Spleen (tissue), 11 donors: ENCODE results near the gene PTBP1. TPM values are rescaled to one million over a fixed set of nuclear protein-coding genes. Genes with fewer than 3 reads are reported as not detected.
A peak's percentile ranks its signal among the peaks of the same experiment; 100 is the strongest.

Experiments
- DNase-seq: peaks from one replicate; pipeline ENCODE4 v3.0.0-alpha.2; 2020
- H3K27ac ChIP-seq, 8 donors: fragments of 200-600 bp; sonication (generic) in 7 of 8; 1 replicate in 4 of 8; 2 replicates in 4 of 8; pipeline versions ENCODE4 v1.5.0 to v1.8.0; 2016 to 2021; ENCODE audit warnings: inconsistent platforms in 4 of 8, mild to moderate bottlenecking in 4 of 8, moderate library complexity in 1 of 8
- H3K27me3 ChIP-seq, 7 donors: fragments of 200-600 bp; sonication (generic) in 6 of 7; replicated peaks in 1 of 7; 1 replicate in 4 of 7; 2 replicates in 3 of 7; pipeline versions ENCODE4 v1.5.0 to v1.8.0; 2016 to 2021; ENCODE audit warnings: inconsistent platforms in 3 of 7, mild to moderate bottlenecking in 1 of 7
- H3K36me3 ChIP-seq, 6 donors: fragments of 200-600 bp; sonication (generic) in 5 of 6; 1 replicate in 4 of 6; 2 replicates in 2 of 6; pipeline versions ENCODE4 v1.5.0 to v1.8.0; 2016 to 2021; ENCODE audit warnings: inconsistent platforms in 2 of 6
- H3K4me1 ChIP-seq, 6 donors: fragments of 200-600 bp; sonication (generic) in 5 of 6; 1 replicate in 3 of 6; 2 replicates in 3 of 6; pipeline versions ENCODE4 v1.5.0 to v1.8.0; 2016 to 2021; ENCODE audit warnings: inconsistent platforms in 3 of 6
- H3K4me3 ChIP-seq, 8 donors: fragments of 200-600 bp; sonication (generic) in 7 of 8; 1 replicate in 4 of 8; 2 replicates in 4 of 8; pipeline versions ENCODE4 v1.5.0 to v1.8.0; 2016 to 2021; ENCODE audit warnings: inconsistent platforms in 4 of 8, mild to moderate bottlenecking in 4 of 8, moderate library complexity in 2 of 8
- H3K9me3 ChIP-seq, 8 donors: fragments of 200-600 bp; sonication (generic) in 7 of 8; 1 replicate in 4 of 8; 2 replicates in 4 of 8; pipeline versions ENCODE4 v1.5.0 to v1.8.0; 2016 to 2021; ENCODE audit warnings: inconsistent platforms in 4 of 8
- POLR2A ChIP-seq, 3 donors: fragments of 450-650 bp; IDR thresholded peaks; one replicate each; pipeline ENCODE4 v1.5.1; 2017; ENCODE audit warnings: antibody characterized with exemption in 3 of 3, mild to moderate bottlenecking in 1 of 3
- POLR2AphosphoS5 ChIP-seq, 3 donors: sonication (generic); formaldehyde crosslinking; IDR thresholded peaks; one replicate each; pipeline ENCODE4 v1.5.1; 2017; ENCODE audit warnings: antibody characterized with exemption in 3 of 3
- WGBS, 5 donors: extraction: QIAGEN DNeasy Blood & Tissue Kit in 3 of 5; methylation state at CpG; one replicate each; pipeline versions ENCODE4 v1.1.5 to v1.1.7; 2013 to 2018; 5-methylcytosine and 5-hydroxymethylcytosine counted together
- intact Hi-C: fragments of 100-400 bp; cut with DNase I; formaldehyde crosslinking; loops from one replicate; pipeline ENCODE4 v1.15.0; 2023; ENCODE audit warnings: low total_unique reads
- polyA plus RNA-seq, 3 donors: library from polyadenylated mRNA; stranded (reverse); fragments of 200-250 nt; gene quantifications; one replicate each; pipeline ENCODE4 v1.2.1, GENCODE V29; 2013
- total RNA-seq, 7 donors: library from RNA; depleted of rRNA in 3 of 7; stranded (reverse); fragments of >200 nt in 3 of 7; fragmentation: NEBNext Ultra II Directional in 4 of 7; extraction: Animal tissue kit (Norgen Biotek cat#: 25700) in 4 of 7; gene quantifications; one replicate each; pipeline versions ENCODE4 v1.1.0 to v1.2.1, GENCODE V29; 2016 to 2021
- TF ChIP-seq, protein P1 (sequence below), 11 experiments: fragments of 200-600 bp in 7 of 11; fragments of 450-650 bp in 4 of 11; sonication (generic) in 4 of 11; IDR thresholded peaks in 8 of 11; conservative IDR thresholded peaks in 3 of 11; 1 replicate in 7 of 11; 2 replicates in 4 of 11; pipeline versions ENCODE4 v1.4.0 to v1.8.0; 2016 to 2021; ENCODE audit warnings: antibody characterized with exemption in 11 of 11, inconsistent platforms in 4 of 11, mild to moderate bottlenecking in 1 of 11
- donor health status: healthy with polysubstance abuse.
- donor health status: DM: no; HTN: no; CAD: no; lungs with moderate emphysema.
- donor health status: DM: no; HTN: no; CAD: no.
- donor health status: Bipolar disorder and iron deficiency.
- donor health status: healthy.
- donor health status: DM: no; HTN: no; CAD: no.
- donor health status: DM: yes; HTN: yes; CAD: no.

PTBP1 gene
- total and polyA plus RNA-seq, 10 donors, result 89.9 to 305 (median 176) TPM

DNA sequence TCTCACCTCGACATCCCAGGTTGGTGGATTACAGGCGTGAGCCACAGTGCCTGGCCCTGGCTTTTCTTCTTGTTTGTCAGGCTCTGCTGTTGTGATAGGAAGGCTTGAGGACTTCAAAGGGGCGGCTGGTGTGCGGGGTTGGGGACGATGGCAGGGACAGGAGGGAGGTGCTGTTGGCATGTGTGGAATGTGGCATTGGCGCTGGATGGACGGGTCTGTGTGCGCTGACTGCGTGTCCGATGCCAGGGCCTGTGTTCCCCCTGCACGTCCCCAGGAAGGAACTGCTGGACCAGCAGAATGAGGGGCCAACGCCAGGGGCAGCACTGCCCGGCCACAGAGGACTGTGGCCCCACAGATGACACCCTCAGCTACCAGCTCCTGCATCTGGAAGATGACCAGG, 12.7 kb upstream of the PTBP1 start:
- no peak overlapping the region for H3K4me3 ChIP-seq
- peaks cover 1 to 53% (median 35%) of the 10 kb centered on the region in 6 donors for H3K4me1 ChIP-seq
- peaks cover 0 to 8% (median 0%) of the 10 kb centered on the region in 7 donors for H3K27me3 ChIP-seq
- H3K36me3 ChIP-seq, result no peaks in the 10 kb centered on the region
- no peaks in the 10 kb centered on the region for H3K9me3 ChIP-seq
- 78 to 92% (median 84%) methylated on average over 13 of the region's 13 CpGs for WGBS, 5 donors
- no peak for TF ChIP-seq POLR2AphosphoS5 (IDR thresholded peaks at IDR 0.05)
- TF ChIP-seq, protein P1, sequence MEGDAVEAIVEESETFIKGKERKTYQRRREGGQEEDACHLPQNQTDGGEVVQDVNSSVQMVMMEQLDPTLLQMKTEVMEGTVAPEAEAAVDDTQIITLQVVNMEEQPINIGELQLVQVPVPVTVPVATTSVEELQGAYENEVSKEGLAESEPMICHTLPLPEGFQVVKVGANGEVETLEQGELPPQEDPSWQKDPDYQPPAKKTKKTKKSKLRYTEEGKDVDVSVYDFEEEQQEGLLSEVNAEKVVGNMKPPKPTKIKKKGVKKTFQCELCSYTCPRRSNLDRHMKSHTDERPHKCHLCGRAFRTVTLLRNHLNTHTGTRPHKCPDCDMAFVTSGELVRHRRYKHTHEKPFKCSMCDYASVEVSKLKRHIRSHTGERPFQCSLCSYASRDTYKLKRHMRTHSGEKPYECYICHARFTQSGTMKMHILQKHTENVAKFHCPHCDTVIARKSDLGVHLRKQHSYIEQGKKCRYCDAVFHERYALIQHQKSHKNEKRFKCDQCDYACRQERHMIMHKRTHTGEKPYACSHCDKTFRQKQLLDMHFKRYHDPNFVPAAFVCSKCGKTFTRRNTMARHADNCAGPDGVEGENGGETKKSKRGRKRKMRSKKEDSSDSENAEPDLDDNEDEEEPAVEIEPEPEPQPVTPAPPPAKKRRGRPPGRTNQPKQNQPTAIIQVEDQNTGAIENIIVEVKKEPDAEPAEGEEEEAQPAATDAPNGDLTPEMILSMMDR (IDR thresholded peaks at IDR 0.05 in 8 of 11, conservative IDR thresholded peaks at IDR 0.05 in 3 of 11), result no peak
- no peak for TF ChIP-seq POLR2A (IDR thresholded peaks at IDR 0.05)
- no peak for DNase-seq
- peak overlapping the region in 2 of 8 donors; percentile 22 to 68 for H3K27ac ChIP-seq
- intact Hi-C loops, result loop anchor here (10.0 kb wide), 2 partner anchors 140 to 200 kb away; partner anchors contain the start of genes ARID3A and WDR18

DNA sequence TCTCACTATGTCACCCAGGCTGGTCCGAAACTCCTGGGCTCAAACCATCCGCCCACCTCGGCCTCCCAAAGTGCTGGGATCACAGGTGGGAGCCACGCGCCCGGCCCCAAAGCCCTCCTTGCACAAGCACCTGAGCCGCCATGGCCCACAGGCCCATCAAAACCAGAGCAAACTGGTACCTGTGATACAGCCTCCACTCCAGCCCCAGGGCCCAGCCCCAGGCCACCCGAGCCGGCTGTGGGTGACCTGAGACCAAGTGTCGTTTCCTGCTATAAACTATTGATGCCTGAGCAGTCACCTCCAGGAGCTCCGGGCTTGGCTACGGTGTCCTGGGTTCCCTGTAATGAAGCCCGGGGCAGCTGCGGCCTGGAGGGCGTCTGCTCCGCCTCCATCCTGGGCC, 9.7 kb upstream of the PTBP1 start:
- TF ChIP-seq, protein P1 (IDR thresholded peaks at IDR 0.05 in 8 of 11, conservative IDR thresholded peaks at IDR 0.05 in 3 of 11), result no peak
- no peak for TF ChIP-seq POLR2A (IDR thresholded peaks at IDR 0.05)
- no peak for TF ChIP-seq POLR2AphosphoS5 (IDR thresholded peaks at IDR 0.05)
- no peaks in the 10 kb centered on the region for H3K27me3 ChIP-seq
- WGBS, 5 donors, result 87 to 95% (median 88%) methylated on average over 16 of the region's 16 CpGs
- no peak overlapping the region for H3K4me3 ChIP-seq
- H3K9me3 ChIP-seq, result no peaks in the 10 kb centered on the region
- intact Hi-C loops, result loop anchor here (10.0 kb wide), 2 partner anchors 137 to 197 kb away; partner anchors contain the start of genes ARID3A and WDR18
- peak overlapping the region in 4 of 8 donors; percentile 10 to 80 (median 77) for H3K27ac ChIP-seq
- H3K36me3 ChIP-seq, result no peaks in the 10 kb centered on the region
- DNase-seq, result no peak
- H3K4me1 ChIP-seq, result peaks cover 11 to 73% (median 42%) of the 10 kb centered on the region in 6 donors

DNA sequence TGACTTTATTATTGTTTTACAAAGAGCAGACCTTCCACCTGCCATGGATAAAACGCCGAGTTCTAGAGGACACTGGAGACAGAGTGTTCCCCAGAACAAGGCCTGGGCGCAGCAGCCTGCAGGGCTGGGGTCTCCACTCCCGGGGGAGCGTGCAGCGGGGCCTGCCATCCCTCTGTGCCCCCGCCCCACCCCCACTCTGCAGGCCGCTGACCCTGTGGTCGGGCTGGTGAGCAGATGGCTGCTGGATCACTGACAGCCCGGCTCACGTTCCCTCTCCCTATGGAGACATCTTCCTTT, 8.6 kb upstream of the PTBP1 start:
- Histone ChIP-seq H3K27me3 (no peaks in the 10 kb centered on the region), H3K27ac (peak overlapping the region; percentile 49 to 84 (median 74)), H3K36me3 (no peaks in the 10 kb centered on the region), H3K9me3 (no peaks in the 10 kb centered on the region), H3K4me1 (peaks cover 11 to 65% (median 37%) of the 10 kb centered on the region in 6 donors), H3K4me3 (no peak overlapping the region)
- TF ChIP-seq POLR2A (IDR thresholded peaks at IDR 0.05) (no peak), POLR2AphosphoS5 (IDR thresholded peaks at IDR 0.05) (no peak)
- TF ChIP-seq, protein P1 (IDR thresholded peaks at IDR 0.05 in 8 of 11, conservative IDR thresholded peaks at IDR 0.05 in 3 of 11), result no peak
- intact Hi-C loops, result loop anchor here (10.0 kb wide), 2 partner anchors 136 to 196 kb away; partner anchors contain the start of genes ARID3A and WDR18
- DNase-seq, result no peak
- 62 to 83% (median 64%) methylated on average over 11 of the region's 11 CpGs for WGBS, 5 donors

DNA sequence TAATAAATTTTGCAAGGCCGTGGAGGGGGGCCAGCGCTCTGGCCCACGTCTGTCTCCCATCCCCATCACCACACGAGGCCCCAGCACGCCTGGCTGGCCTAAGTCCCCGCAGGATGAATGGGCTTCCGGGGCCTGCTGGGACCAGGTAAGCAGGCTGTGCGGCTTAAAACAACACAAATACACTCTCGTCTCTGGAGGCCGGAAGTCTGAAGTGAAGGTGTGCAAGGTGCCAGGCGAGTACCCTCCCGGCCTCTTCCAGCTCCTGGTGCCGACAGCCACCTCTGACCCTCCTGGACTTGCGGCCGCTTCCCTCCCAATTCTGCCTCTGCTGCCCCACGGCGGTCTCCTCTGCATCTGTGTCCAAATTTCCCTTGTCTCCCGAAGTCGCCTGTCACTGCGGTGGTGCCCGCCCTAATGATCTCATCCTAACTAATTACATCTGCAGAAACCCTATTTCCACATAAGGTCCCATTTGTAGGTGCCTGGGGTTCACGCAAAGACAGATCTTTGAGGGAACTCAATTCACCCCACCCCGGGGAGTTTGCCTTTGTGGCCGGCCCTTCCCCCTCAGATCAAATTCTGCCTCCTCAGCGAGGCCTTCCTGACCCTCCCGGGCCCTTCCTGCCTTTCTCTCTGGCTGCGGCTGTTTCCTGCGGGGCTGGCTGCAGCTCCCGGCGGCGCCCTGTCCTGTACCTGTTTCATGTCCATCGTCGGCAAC, 8.1 kb upstream of the PTBP1 start:
- Histone ChIP-seq H3K27me3 (no peaks in the 10 kb centered on the region), H3K36me3 (no peaks in the 10 kb centered on the region), H3K4me3 (peak overlapping the region in 1 of 8 donors; percentile 3), H3K4me1 (peaks cover 11 to 60% (median 35%) of the 10 kb centered on the region in 6 donors), H3K27ac (peak overlapping the region; percentile 49 to 84 (median 74)), H3K9me3 (no peaks in the 10 kb centered on the region)
- 25 to 37% (median 32%) methylated on average over 31 to 33 of the region's 33 CpGs for WGBS, 5 donors
- intact Hi-C loops, result loop anchor here (10.0 kb wide), 2 partner anchors 136 to 196 kb away; partner anchors contain the start of genes ARID3A and WDR18
- no peak for DNase-seq
- TF ChIP-seq POLR2AphosphoS5 (IDR thresholded peaks at IDR 0.05) (peak; percentile 52 to 69 (median 66)), POLR2A (IDR thresholded peaks at IDR 0.05) (no peak)
- TF ChIP-seq, protein P1 (IDR thresholded peaks at IDR 0.05 in 8 of 11, conservative IDR thresholded peaks at IDR 0.05 in 3 of 11), result no peak
